Measurements from ENCODE around the gene PIP4K2C. TPM values are rescaled to one million over a fixed set of nuclear protein-coding genes. Genes with fewer than 3 reads are reported as not detected.

PIP4K2C gene
- total RNA-seq, 2 experiments from 2014 or later, result 14.5 to 15.9 TPM

DNA sequence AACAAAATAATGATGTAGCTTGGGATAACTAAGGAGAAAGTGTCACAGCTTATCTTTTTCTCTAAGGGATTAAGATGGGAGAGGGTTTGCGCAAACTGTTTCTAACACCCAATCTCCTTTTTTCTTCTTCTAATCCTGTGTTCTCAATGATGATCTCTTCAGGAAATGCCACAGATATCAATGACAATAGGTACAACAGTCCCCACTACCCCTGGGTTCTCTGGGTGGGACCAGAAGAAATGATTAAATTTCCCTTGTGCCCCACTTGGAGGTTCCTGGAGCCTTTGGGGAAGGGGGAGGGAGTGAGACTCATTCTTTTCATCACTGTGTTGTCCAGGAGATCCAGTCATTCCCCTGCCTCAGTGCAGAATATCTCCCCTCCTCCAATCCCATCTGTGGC lies 8.6 kb upstream of the PIP4K2C start:
- Histone ChIP-seq H3K4me2 (ENCODE audit: low read length) (no peak overlapping the region), H3K27ac (ENCODE audit: low read depth, low read length, poor library complexity, severe bottlenecking) (no peak overlapping the region), H3K4me1 (ENCODE audit: insufficient read depth, low read length, poor library complexity, severe bottlenecking) (no peaks in the 10 kb centered on the region), H3K4me3 (ENCODE audit: low read depth, low read length, poor library complexity, severe bottlenecking) (no peak overlapping the region), H3K9me3 (ENCODE audit: low read length) (no peaks in the 10 kb centered on the region), H4K20me1 (ENCODE audit: insufficient read depth, low read length) (no peaks in the 10 kb centered on the region), H3K9me2 (ENCODE audit: insufficient read depth, low read length) (no peaks in the 10 kb centered on the region), H2AFZ (ENCODE audit: low read length) (no peak overlapping the region), H3K36me3 (ENCODE audit: insufficient read depth, low read length) (no peaks in the 10 kb centered on the region), H3K79me2 (ENCODE audit: insufficient read depth, low read depth, low read length) (no peaks in the 10 kb centered on the region)
- DNase-seq (ENCODE audit: low spot score), result no peak
- TF ChIP-seq EZH2phosphoT487 (IDR thresholded peaks at IDR 0.05; ENCODE audit: borderline replicate concordance, low read depth, low read length), result no peak
- TF ChIP-seq, protein P1, sequence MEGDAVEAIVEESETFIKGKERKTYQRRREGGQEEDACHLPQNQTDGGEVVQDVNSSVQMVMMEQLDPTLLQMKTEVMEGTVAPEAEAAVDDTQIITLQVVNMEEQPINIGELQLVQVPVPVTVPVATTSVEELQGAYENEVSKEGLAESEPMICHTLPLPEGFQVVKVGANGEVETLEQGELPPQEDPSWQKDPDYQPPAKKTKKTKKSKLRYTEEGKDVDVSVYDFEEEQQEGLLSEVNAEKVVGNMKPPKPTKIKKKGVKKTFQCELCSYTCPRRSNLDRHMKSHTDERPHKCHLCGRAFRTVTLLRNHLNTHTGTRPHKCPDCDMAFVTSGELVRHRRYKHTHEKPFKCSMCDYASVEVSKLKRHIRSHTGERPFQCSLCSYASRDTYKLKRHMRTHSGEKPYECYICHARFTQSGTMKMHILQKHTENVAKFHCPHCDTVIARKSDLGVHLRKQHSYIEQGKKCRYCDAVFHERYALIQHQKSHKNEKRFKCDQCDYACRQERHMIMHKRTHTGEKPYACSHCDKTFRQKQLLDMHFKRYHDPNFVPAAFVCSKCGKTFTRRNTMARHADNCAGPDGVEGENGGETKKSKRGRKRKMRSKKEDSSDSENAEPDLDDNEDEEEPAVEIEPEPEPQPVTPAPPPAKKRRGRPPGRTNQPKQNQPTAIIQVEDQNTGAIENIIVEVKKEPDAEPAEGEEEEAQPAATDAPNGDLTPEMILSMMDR (conservative IDR thresholded peaks at IDR 0.05; ENCODE audit: low read length), result no peak
- ChIA-PET CTCF (ENCODE audit: unreplicated experiment) (interaction anchor here (1.3 kb wide), 1 partner anchor 51 kb away, joined by 5 read pairs; the partner anchor contains the start of gene B4GALNT1), POLR2A (interaction anchor here (0.5 kb wide), 1 partner anchor 17 kb away, joined by 4 read pairs; no protein-coding TSS in a partner anchor)
- intact Hi-C loops (cut with micrococcal nuclease; ENCODE audit: unreplicated experiment), result loop anchor here (2.0 kb wide), 1 partner anchor 32 kb away; no protein-coding TSS in a partner anchor
- BruUV-seq (replicated peaks), result no TSS peak

DNA sequence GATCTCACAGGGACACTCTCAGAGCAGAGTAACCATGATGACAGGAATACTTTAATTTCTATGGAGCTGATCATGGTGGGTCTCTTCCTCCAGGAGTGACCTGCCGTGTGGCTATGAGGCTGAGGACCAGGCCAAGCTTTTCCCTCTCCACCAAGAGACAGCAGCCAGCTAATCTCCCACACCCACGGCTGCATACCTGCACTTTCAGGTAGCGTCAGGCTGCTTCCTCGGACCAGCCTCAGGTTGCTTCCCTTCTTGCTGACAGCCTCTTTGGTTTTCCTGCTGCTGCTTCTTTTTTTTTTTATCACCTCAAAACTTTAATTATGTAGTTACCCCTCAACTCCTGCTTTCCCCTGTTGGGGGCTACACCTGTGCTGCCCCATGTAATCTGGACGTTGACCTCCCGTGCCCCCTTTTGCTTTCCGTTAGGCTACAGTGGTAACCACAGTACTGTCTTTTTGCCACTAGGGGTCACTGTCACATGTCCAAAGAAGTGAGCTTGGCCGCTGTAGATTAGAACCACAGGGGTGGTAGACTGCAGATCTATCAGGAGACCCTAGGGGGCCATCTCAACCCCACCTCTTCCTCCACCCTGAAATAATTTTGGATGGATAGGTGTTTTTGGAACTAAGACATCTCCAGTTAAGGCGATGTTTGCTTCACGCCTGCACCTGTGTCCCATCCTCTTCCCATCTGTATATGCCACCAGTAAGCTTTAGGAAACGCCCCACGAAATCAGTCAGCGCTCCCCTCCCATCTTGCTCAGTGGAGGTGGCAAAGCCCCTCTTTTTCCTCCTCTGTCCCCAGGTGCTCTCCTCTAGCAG lies 7.8 kb upstream of the PIP4K2C start:
- no peak overlapping the region for H3K27ac ChIP-seq (ENCODE audit: low read depth, low read length, poor library complexity, severe bottlenecking)
- no peak overlapping the region for H2AFZ ChIP-seq (ENCODE audit: low read length)
- no peak overlapping the region for H3K4me2 ChIP-seq (ENCODE audit: low read length)
- H3K36me3 ChIP-seq (ENCODE audit: insufficient read depth, low read length), result no peaks in the 10 kb centered on the region
- H3K79me2 ChIP-seq (ENCODE audit: insufficient read depth, low read depth, low read length), result no peaks in the 10 kb centered on the region
- H3K4me3 ChIP-seq (ENCODE audit: low read depth, low read length, poor library complexity, severe bottlenecking), result no peak overlapping the region
- H4K20me1 ChIP-seq (ENCODE audit: insufficient read depth, low read length), result no peaks in the 10 kb centered on the region
- H3K9me2 ChIP-seq (ENCODE audit: insufficient read depth, low read length), result no peaks in the 10 kb centered on the region
- CTCF ChIA-PET (ENCODE audit: unreplicated experiment), result interaction anchor here (0.6 to 2.3 kb wide), 5 partner anchors 17 to 125 kb away, joined by 3 to 6 read pairs (median 3); no protein-coding TSS in a partner anchor
- H3K9me3 ChIP-seq (ENCODE audit: low read length), result no peaks in the 10 kb centered on the region
- POLR2A ChIA-PET, result interaction anchor here (0.5 to 0.8 kb wide), 3 partner anchors 15 to 47 kb away, joined by 3 to 8 read pairs (median 4); no protein-coding TSS in a partner anchor
- BruUV-seq (replicated peaks), result no TSS peak
- DNase-seq (ENCODE audit: low spot score), result peak; percentile 94
- H3K4me1 ChIP-seq (ENCODE audit: insufficient read depth, low read length, poor library complexity, severe bottlenecking), result no peaks in the 10 kb centered on the region
- intact Hi-C loops (cut with micrococcal nuclease; ENCODE audit: unreplicated experiment), result loop anchor here (1.0 to 2.0 kb wide), 4 partner anchors 32 to 159 kb away; partner anchors contain the start of genes B4GALNT1 and OS9
- TF ChIP-seq, protein P1 (conservative IDR thresholded peaks at IDR 0.05; ENCODE audit: low read length), result peak; percentile 100
- no peak for TF ChIP-seq EZH2phosphoT487 (IDR thresholded peaks at IDR 0.05; ENCODE audit: borderline replicate concordance, low read depth, low read length)

Data from OCI-LY7 (cell line).